A549 treated with AZD9567 at 1 μM for 4 hours (cell line): Measurements from ENCODE around the gene RBM45. TPM values are rescaled to one million over a fixed set of nuclear protein-coding genes. Genes with fewer than 3 reads are reported as not detected.

Experiments
- total RNA-seq: library from RNA; stranded (reverse); fragments of 200-300 nt; extraction: Qiagen RNA extraction; gene quantifications from 5 replicates; pipeline ENCODE4 v1.2.3, GENCODE V29; 2022; ENCODE audit not compliant: insufficient read depth

Gene RBM45
- 10.5 to 17.5 TPM (median 11.5 TPM) in 5 replicates for total RNA-seq

GRCh38 chr2:178112202-178113152 lies at the start of gene RBM45:
TSS of gene RBM45 (plus strand) at chr2:178112437. CDS start at chr2:178112547, 110 bp downstream.

GRCh38 chr2:178072383-178073301 lies 39.6 kb upstream of the RBM45 start, which contains the start of gene PDE11A:
TSS of gene PDE11A (minus strand) at chr2:178072777. CDS start at chr2:178072437, 340 bp downstream.

Other genes with a start within 250 kb of the RBM45 start
- gene PDE11A, start 39.7 kb upstream of the RBM45 start, total RNA-seq: 0.27 to 0.63 TPM (median 0.45 TPM) in 4 of 5 replicates, not detected in the other
- gene OSBPL6, start 82.1 kb downstream of the RBM45 start, total RNA-seq: 4.6 to 8.3 TPM (median 7.8 TPM) in 5 replicates